ENCODE data around the gene CDNF.
"Not testable (repeated sequence)": the region's sequence is repeated elsewhere in the genome, so short reads cannot be mapped to it uniquely, and the experiment has no call there.

The CDNF gene

DNA sequence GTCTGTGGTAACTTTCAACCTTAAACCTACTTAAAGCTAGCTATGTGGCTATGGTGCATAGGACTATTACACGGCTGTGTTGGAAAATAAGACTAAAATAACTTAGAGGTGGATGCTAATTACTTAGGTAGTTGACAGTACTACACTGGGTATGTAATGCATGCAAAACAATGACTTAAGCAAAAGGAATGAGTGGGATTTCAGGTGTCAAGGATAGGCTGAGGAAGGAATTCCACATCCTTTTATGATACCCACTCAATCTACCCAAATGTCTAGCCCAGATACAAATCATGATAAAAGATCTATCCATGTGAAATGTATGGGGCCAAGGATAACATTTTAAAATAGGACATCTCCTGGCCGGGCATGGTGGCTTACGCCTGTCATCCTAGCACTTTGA, 13.9 kb downstream of the CDNF start:
- H3K4me1 Mint-ChIP-seq, result peaks cover 16 to 25% of the 10 kb centered on the region in 2 donors
- H3K27ac Mint-ChIP-seq, result no peak overlapping the region
- H3K4me3 Mint-ChIP-seq, result no peak overlapping the region

DNA sequence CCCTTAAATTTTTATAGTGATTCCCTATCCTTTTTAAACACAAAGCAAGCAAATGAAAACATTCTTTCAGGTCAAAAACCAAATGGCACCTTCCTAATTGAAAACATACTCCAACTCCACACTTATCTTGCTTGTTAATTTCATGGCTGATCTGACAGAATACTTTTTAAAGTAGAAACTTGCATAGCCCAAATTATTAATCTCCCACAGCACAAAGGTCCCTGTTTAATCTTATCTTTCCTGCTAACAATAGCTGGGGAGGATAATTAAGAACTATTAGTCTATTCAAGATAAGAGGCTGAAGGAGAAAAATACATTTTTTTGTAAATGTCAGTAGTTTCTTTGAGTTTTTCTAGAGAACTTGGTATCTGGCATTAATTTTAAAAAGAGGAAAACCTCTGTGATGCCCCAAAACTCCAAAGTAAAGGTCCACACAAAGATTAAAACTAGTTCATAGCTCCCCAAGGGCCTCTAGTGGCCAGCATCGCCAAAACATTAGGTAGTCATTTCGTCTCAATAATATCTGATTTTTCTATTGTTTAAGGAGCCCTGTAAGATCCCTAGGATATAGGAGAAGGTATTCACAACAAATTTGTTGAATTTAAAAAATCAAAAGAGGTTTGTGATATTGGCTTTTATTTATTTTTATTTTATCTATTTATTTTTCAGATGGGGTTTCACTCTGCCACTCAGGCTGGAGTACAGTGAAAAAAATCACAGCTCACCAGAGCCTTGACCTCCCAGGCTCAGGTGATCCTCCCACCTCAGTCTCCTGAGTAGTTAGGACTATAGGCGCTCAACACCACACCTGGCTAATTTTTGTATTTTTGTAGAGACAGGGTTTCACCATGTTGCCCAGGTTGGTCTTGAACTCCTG, 14.7 kb downstream of the CDNF start:
- no peaks in the 10 kb centered on the region for H3K27me3 Mint-ChIP-seq
- H3K36me3 Mint-ChIP-seq, result no peaks in the 10 kb centered on the region
- no peaks in the 10 kb centered on the region for H3K9me3 Mint-ChIP-seq
- ATAC-seq (replicated peaks) (peak; percentile 56 to 68), DNase-seq (peak; percentile 24)
- H3K4me1 Mint-ChIP-seq, result peaks cover 16 to 25% of the 10 kb centered on the region in 2 donors
- no peak overlapping the region for H3K27ac Mint-ChIP-seq
- H3K4me3 Mint-ChIP-seq, result no peak overlapping the region

More for the DNA sequence above, 13.9 kb downstream of the CDNF start:
- Mint-ChIP-seq H3K9me3 (no peaks in the 10 kb centered on the region), H3K36me3 (no peaks in the 10 kb centered on the region), H3K27me3 (no peaks in the 10 kb centered on the region)
- DNase-seq, result no peak
- no peak for ATAC-seq (replicated peaks)

DNA sequence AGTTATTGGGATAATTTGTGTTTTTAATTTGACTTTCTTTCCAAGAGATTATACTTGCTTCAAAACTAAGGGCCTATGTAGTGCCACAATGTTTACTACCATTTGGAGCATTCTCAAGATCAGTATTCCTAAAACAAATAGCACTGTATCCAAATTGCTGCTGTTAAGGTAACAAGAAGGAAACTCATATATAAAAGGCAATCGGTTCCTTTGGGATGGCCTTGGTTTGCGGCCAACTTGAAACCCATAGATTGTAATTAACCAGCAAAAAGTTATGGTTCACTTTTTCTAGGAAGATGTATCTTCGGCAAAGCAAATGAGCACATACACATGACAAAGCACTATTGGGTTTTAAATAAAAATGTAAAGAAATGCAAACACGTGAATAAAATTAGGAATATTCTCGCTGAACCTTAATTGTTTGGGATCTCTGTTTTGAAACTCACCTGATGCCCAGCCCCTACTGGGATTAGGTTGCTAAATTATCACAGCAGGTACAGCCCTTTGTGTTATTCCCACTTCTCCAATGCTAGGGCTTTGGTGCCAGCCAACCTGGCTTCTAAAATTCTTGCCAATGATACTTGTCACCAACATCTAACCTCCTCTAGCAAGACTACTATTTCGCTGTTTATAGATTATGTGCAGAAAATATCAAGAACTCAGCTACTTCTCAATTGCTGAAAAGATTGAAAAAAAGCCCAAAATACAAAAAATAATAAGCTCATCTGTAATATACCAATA, 16.0 kb downstream of the CDNF start:
- DNase-seq (no peak), ATAC-seq (replicated peaks) (no peak)
- H3K4me1 Mint-ChIP-seq, result peaks cover 16 to 25% of the 10 kb centered on the region in 2 donors
- H3K9me3 Mint-ChIP-seq, result no peaks in the 10 kb centered on the region
- no peak overlapping the region for H3K27ac Mint-ChIP-seq
- no peaks in the 10 kb centered on the region for H3K27me3 Mint-ChIP-seq
- no peaks in the 10 kb centered on the region for H3K36me3 Mint-ChIP-seq
- H3K4me3 Mint-ChIP-seq, result no peak overlapping the region

DNA sequence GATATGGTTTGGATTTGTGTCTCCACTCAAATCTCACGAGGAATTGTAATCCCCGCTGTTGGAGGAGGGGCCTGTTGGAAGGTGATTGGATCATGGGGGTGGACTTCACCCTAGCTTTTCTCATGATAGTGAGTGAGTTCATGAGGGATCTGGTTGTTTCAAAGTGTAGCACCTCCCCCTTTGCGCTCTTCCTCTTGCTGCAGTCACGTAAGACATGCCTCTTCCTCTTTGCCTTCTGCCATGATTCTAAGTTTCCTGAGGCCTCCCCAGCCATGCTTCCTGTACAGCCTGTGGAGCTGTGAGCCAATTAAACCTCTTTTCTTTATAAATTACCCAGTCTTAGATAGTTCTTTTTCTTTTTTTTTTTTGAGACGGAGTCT, 17.1 kb downstream of the CDNF start:
- Mint-ChIP-seq H3K27me3 (no peaks in the 10 kb centered on the region), H3K9me3 (no peaks in the 10 kb centered on the region), H3K4me1 (peaks cover 10 to 17% of the 10 kb centered on the region in 2 donors), H3K4me3 (no peak overlapping the region), H3K27ac (peak overlapping the region; percentile 34), H3K36me3 (no peaks in the 10 kb centered on the region)
- DNase-seq, result no peak
- no peak for ATAC-seq (replicated peaks)

DNA sequence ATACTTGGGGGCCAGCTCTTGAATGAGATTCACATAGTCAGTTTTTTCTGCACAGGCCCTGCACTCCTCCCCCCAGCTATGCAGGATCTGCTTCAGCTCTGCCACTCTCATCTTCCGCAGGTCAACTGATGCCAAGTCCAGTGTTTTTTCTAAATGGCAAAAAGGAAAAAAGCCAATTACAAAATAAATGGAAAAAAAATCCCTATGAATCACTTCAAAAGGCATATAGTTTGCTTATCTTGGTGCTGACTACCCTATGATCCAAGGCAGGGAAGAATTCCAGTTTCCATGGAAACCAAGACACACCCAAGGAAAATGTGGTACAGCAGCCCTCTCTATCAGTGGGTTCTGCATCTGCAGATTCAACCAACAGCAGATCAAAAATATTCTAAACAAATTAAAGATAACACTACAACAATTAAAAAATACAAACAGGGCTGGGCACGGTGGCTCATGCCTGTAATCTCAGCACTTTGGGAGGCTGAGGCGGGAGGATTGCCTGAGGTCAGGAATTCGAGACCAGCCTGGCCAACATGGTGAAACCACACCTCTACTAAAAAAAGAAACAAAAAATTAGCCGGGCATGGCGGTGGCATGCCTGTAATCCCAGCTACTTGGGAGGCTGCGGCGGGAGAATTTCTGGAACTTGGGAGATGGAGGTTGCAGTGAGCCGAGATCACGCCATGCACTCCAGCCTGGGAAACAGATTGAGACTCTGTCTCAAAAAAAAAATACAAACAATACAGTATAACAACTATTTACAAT, 17.6 kb downstream of the CDNF start:
- Mint-ChIP-seq H3K4me1 (peaks cover 7 to 14% of the 10 kb centered on the region in 2 donors), H3K27me3 (no peaks in the 10 kb centered on the region), H3K9me3 (no peaks in the 10 kb centered on the region), H3K36me3 (no peaks in the 10 kb centered on the region), H3K4me3 (no peak overlapping the region), H3K27ac (peak overlapping the region; percentile 34)
- ATAC-seq (replicated peaks), result no peak
- DNase-seq, result no peak

DNA sequence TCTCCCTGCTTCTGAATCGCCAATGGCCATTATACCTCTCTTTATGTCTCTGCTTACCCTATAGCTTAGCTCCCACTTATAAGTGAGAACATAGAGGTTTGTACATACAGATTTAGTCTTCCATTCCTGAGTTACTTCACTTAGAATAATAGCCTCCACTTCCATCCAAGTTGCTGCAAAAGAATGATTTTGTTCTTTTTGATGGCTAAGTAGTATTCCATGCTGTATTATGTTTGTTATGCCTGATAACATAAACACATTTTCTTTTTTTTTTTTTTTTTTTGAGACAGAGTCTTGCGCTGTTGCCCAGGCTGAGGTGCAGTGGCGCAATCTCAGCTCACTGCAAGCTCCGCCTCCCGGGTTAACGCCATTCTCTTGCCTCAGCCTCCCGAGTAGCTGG, 21.1 kb downstream of the CDNF start:
- ATAC-seq (replicated peaks), result not testable (repeated sequence)
- peaks cover 4 to 13% of the 10 kb centered on the region in 2 donors for H3K4me1 Mint-ChIP-seq

DNA sequence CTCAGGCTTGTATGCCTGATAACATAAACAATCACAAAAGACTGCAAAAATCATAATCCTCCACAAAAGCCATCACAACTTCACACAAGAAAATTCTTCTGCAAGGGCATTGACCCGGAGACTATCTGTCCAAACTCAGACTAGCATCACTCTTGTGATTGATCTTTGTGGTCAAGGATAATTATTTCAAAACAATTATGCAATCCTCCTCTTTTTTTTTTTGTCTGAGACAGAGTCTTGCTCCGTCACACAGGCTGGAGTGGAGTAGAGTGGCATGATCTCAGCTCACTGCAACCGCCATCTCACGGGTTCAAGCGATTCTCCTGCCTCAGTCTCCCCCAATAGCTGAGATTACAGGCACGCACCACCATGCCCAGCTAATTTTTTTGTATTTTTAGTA, 22.2 kb downstream of the CDNF start:
- peaks cover 0 to 3% of the 10 kb centered on the region in 2 donors for H3K9me3 Mint-ChIP-seq
- H3K27ac Mint-ChIP-seq, result no peak overlapping the region
- no peaks in the 10 kb centered on the region for H3K36me3 Mint-ChIP-seq
- no peak for DNase-seq
- no peak for ATAC-seq (replicated peaks)
- peaks cover 5 to 18% of the 10 kb centered on the region in 2 donors for H3K4me1 Mint-ChIP-seq
- no peaks in the 10 kb centered on the region for H3K27me3 Mint-ChIP-seq
- H3K4me3 Mint-ChIP-seq, result no peak overlapping the region

More for the DNA sequence above, 21.1 kb downstream of the CDNF start:
- not testable (repeated sequence) for H3K4me3 Mint-ChIP-seq, H3K27ac Mint-ChIP-seq, H3K27me3 Mint-ChIP-seq, H3K36me3 Mint-ChIP-seq, H3K9me3 Mint-ChIP-seq, DNase-seq

DNA sequence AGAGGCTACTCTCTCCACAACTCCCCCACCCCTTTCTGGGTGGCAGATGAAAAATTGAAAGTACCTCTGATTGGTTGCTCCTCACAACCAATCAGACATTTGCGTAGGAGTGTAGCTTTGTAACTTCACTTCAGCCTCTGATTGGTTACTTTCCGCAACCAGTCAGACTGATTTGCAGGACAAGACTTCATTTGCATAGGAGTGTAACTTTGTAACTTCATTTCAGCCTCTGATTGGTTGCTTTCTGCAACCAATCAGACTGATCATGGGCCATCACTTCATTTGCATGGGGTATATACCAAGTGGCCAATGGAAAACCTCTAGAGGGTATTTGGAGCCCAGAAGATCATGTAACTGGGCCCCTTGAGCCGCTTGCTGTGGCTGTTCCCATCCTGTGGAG, 25.6 kb downstream of the CDNF start:
- H3K9me3 Mint-ChIP-seq, result peaks cover 0 to 3% of the 10 kb centered on the region in 2 donors
- ATAC-seq (replicated peaks) (no peak), DNase-seq (no peak)
- no peaks in the 10 kb centered on the region for H3K27me3 Mint-ChIP-seq
- no peak overlapping the region for H3K4me3 Mint-ChIP-seq
- H3K27ac Mint-ChIP-seq, result no peak overlapping the region
- H3K4me1 Mint-ChIP-seq, result peaks cover 6 to 24% of the 10 kb centered on the region in 2 donors
- H3K36me3 Mint-ChIP-seq, result no peaks in the 10 kb centered on the region

DNA sequence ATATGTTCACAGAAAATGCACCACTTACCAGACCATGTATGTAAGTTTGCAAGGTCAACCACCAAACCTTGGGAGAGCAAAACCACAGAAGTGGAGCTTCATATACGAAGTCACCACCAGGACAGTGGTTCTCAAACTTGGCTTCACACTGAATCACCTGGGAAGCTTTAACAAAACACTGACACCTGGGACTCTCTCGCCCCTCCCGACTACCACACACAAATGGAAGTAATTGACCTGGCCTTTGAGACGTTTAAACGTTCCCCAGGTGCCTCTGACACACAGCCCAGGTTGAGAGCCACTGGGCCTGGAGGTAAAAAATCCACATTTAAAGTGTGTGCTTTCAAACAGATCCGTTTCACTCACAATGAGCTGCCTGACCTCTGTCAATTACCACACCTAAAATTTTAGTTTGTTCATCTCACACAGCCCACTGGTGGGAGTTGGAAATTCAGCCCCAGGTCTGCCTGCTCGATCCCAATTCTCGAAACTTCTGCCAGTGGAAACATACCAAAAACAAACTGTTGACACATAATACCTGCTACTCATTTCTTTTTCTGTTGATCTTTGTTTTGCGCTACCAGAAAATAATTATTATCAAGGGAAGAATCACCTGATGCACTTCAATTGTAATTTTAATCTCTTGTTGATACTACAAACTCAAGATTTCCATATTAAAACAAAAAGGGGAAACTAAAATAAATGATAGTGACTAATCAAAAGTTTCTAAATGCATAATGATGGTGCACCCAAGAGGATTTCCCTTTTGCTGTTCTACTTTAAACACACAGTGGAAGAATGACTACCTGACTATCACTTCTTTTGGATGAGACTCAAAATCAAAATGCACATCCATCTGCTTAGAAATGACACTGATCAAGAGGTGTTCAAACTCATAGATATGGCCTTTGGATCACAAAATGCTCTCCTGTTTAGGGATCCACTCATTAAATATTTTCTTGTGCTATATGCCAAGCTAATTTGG, 26.6 kb downstream of the CDNF start:
- no peak for DNase-seq
- peaks cover 6 to 24% of the 10 kb centered on the region in 2 donors for H3K4me1 Mint-ChIP-seq

DNA sequence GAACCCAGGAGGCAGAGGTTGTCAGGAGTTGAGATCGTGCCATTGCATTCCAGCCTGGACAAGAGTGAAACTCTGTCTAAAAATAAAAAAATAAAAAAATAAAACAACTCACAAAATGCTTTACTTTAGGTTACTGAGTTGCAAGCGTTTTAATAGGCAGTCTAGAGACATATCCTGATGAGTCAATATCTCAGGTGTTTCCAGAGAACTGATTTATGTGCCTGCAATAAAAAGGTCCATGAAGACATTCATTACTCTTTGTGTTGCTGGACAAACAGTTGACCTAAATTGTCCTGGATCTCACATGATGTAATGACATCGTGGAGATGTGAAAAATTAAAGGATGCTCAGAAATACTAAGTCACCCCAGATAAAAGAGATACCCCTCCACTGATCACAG, 31.5 kb downstream of the CDNF start:
- ATAC-seq (replicated peaks) (no peak), DNase-seq (no peak)
- Mint-ChIP-seq H3K27ac (no peak overlapping the region), H3K36me3 (no peaks in the 10 kb centered on the region), H3K4me1 (peaks cover 5 to 13% of the 10 kb centered on the region in 2 donors), H3K4me3 (no peak overlapping the region), H3K9me3 (no peaks in the 10 kb centered on the region), H3K27me3 (no peaks in the 10 kb centered on the region)

More for the DNA sequence above, 26.6 kb downstream of the CDNF start:
- no peak overlapping the region for H3K4me3 Mint-ChIP-seq
- ATAC-seq (replicated peaks), result peak in 1 of 2 donors; percentile 45
- H3K27ac Mint-ChIP-seq, result no peak overlapping the region
- H3K27me3 Mint-ChIP-seq, result no peaks in the 10 kb centered on the region
- no peaks in the 10 kb centered on the region for H3K36me3 Mint-ChIP-seq
- peaks cover 0 to 3% of the 10 kb centered on the region in 2 donors for H3K9me3 Mint-ChIP-seq

DNA sequence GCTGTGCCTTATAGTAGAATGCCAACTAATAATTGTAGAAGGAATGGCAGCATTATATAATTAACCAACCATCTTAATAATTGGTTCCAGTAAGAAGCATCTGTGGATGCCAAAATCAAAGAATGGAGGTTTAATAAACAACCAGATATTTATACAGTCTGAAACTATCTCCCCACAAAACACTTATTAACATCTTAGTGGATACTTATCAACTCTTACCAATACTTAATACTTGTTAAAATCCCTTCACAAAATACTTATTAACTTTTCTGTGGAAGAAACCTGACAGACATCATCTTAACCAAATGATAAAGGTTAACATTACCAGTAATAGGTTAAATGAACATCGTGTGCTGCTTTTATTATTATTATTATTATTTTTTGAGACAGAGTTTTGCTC, 34.0 kb downstream of the CDNF start:
- Mint-ChIP-seq H3K27me3 (no peaks in the 10 kb centered on the region), H3K36me3 (no peaks in the 10 kb centered on the region), H3K27ac (no peak overlapping the region), H3K4me1 (peaks cover 14 to 19% of the 10 kb centered on the region in 2 donors), H3K4me3 (no peak overlapping the region), H3K9me3 (no peaks in the 10 kb centered on the region)
- no peak for ATAC-seq (replicated peaks)
- no peak for DNase-seq

DNA sequence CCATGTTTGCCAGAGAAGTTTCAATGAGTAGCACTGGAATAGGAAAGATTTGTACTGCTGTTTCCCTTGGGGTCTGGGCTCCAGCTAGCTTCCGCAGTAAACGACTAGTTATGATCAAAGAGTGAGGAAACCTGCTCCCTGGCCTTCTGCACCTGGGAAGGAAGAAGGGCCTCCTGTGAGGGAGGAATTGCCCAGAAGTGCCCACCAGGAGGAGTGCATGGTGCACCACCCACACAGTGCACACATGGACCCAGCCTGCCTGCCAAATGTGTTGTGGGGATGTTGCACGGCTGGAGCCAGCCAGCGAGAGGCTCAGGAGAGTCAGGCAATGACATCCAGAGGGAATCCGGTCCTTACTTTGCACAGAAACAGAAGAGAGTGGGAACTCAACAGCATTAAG, 36.1 kb downstream of the CDNF start:
- H3K27ac Mint-ChIP-seq, result no peak overlapping the region
- H3K9me3 Mint-ChIP-seq, result no peaks in the 10 kb centered on the region
- H3K36me3 Mint-ChIP-seq, result no peaks in the 10 kb centered on the region
- no peak for DNase-seq
- H3K27me3 Mint-ChIP-seq, result no peaks in the 10 kb centered on the region
- H3K4me3 Mint-ChIP-seq, result no peak overlapping the region
- ATAC-seq (replicated peaks), result no peak
- peaks cover 22 to 34% of the 10 kb centered on the region in 2 donors for H3K4me1 Mint-ChIP-seq

DNA sequence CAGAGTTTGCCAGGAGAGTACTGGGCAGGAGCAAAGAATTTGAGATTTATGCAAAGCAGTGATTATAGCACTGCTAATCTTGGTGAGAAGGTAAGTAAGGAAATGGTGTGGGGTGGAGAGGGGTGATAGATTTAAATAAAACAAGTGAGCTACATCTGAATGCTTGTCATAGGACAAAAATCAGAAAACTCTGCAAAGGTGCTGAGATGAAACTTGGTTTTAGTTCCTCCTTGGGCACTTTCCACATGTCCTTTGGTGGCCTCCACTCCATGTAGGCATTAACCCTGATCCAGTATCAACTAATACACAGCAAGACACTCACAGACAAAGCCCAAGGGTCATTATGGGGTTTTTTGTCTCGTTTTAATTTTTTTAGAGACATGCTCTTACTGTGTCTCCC, 37.4 kb downstream of the CDNF start:
- Mint-ChIP-seq H3K27ac (no peak overlapping the region), H3K4me3 (no peak overlapping the region), H3K27me3 (no peaks in the 10 kb centered on the region), H3K9me3 (no peaks in the 10 kb centered on the region), H3K4me1 (peaks cover 22 to 34% of the 10 kb centered on the region in 2 donors), H3K36me3 (no peaks in the 10 kb centered on the region)
- DNase-seq, result no peak
- peak; percentile 66 to 73 for ATAC-seq (replicated peaks)
